ENCODE measurements around the gene LRRC75A. TPM values are rescaled to one million over a fixed set of nuclear protein-coding genes. Genes with fewer than 3 reads are reported as not detected.
"Not testable (repeated sequence)": the region's sequence is repeated elsewhere in the genome, so short reads cannot be mapped to it uniquely, and the experiment has no call there.

LRRC75A gene
- total RNA-seq, 1 donor from 2014 or later: 6.2 TPM

DNA sequence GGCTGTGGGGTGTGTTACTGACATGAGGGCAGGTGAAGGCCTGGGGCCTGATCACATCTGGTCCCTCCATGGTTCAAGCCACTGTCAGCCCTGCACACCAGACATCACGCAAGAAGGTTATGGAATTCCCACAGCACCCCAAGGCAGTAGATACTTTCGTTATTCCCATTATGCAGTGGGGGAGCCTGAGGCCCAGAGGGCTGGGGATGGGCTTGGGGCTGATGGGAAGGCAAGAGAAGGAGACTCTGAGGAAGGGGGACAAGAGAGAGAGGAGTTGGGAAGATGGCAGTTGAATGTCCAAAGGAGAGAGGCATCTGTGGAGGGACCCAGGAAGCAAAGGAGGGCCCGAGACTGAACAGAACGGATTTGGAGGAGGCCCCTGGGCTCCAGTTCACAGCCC lies 42.0 kb downstream of the LRRC75A start:
- DNase-seq: no peak

DNA sequence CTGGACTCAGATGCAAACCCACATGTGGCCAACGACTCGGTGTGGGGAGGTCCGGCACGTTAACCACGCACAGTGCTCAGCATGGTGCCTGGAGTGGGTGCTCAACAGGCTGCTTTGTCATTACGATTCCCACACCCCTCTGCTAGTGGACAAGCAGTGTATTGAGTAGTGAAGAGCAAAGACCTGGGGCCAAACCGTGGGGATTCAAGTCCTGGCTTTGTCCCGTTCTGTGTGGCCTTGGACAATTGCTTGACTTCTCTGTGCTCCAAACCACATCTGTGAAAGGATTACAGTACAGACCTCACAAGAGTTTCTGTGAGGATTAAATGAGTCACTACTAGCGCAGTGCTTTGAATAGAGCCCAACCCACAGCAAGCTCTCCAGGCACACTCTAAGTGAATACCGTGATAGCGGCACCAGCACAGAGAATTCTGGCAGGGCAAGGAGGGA lies 42.8 kb downstream of the LRRC75A start:
- DNase-seq: no peak

GRCh38 chr17:16448490-16448889 lies 43.5 kb downstream of the LRRC75A start:
- no peak for DNase-seq

GRCh38 chr17:16447676-16448075 lies 44.3 kb downstream of the LRRC75A start:
- DNase-seq: no peak

DNA sequence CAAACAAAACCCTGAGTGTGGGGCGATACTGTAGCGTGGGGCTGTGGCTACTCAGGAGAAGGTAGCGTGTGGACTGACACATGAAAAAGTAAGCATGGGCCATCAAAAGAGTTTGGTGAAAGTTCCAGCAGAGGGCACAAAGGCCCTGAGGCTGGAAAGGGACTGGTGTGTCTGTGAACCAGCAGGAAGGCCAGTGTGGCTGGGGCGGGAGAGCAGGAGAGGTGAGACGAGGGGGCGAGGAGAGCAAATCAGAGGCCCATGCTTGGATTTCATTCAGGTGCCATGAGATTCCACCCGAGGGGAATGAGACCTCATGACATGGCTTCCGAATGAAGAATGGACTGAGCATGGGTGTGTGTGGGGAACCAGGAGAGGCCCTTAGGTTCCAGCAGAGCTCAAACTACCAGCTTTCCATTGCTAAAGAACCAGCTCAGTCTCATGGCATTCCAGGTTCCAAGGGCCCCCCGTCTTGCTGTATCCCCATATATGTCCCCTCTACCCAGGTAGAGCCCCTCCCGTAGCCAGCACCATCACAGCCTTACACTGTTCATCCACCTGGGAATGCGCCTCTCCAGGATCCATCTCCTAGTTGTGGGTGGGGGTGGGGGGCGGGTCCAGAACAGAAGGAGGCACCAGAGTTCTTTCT lies 45.5 kb downstream of the LRRC75A start:
- DNase-seq: no peak

- DNase-seq: peak; percentile 66
Observed at GRCh38 chr17:16444258-16444886, 47.6 kb downstream of the LRRC75A start.

- DNase-seq: no peak
Observed at GRCh38 chr17:16443511-16444257, 48.3 kb downstream of the LRRC75A start.

DNA sequence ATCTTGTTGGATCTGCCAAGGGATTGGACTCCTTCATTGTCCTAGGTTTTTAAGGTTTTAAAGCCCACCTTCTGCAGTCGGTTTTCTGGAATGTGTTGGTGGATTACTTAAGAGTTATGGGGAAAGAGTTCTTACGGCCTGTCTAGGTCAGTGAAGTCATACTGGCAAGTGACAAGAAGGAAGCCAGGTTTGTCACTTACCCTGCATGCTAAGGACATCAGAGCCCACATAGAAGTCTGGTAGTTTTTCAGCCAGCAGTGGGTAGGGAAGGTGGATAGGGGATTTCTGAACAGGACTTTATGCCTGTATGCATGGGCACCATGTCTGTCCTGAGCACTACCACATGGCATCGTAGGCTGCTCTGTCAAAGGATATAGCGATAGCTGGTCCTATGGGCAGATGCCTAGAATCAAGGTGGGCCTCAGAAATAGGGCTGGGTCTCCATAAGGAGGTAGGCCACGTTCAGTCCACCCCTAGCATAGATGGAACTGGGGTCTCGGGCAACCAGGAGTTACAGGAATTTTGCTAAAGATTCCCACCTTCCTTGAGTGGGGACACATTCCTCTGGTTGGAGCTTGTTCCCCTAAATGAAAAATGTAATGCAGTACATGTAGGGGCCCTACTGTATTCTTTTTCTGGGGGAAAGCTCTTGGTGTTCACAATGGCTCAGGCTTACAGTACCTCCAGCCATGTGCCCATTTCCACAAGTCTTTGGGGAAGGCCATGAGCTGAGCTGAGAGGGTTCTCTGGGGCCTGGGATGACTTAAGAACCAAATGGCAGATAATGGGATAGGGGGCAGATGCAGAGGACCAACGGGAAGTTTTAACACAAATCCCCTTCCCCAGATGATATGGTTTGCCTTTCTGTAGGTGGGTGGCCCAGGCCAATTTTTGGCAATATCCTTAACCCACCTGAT lies 49.1 kb downstream of the LRRC75A start:
- DNase-seq: no peak

DNA sequence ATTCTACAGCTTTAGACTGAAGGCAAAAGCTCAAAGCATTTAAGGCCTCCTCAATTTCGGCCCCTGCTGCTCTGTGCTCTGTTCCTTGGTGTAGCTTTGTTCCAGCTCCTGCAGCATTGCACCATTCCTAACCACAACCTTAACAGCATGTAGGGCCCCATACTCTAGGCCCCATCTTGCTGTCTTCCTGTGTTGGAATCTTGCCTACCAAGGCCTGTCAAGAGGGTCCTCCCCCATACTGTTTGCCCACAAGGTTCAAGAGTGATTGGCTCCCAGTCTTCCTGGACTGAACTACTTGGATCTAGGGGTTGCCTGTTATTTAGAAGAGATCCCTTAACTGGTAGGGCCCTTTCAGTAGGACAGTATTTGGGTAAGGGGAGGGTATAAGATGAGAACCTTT lies 49.9 kb downstream of the LRRC75A start:
- DNase-seq: no peak

GRCh38 chr17:16440901-16441629 lies 50.9 kb downstream of the LRRC75A start:
- no peak for DNase-seq

GRCh38 chr17:16440354-16440753 lies 51.6 kb downstream of the LRRC75A start:
- DNase-seq: not testable (repeated sequence)

GRCh38 chr17:16439811-16440351 lies 52.1 kb downstream of the LRRC75A start:
- no peak for DNase-seq

- DNase-seq: peak; percentile 25
Observed at GRCh38 chr17:16439303-16439791, 52.6 kb downstream of the LRRC75A start.

GRCh38 chr17:16438557-16439302 lies 53.3 kb downstream of the LRRC75A start:
- peak; percentile 100 for DNase-seq

- DNase-seq: no peak
Observed at GRCh38 chr17:16438173-16438556, 53.8 kb downstream of the LRRC75A start.

DNA sequence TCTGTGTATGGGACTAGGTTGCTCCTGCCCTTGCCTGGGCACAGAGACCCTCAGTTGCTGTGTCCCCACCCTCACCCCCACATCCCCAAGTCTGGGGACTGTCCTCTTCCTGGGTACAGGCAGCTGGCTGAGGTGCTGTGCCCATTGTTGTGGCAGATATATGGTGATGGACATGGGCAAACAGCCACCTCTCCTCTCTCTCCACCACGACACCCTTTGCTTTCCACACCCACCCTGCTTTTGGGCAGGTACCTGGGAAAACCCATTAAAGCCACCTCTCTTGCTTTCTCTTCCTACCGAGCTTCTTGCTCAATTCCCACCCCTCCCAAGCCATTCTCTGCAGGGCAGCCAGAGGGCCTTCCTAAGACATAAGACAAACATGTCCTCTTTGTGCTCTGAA lies 54.9 kb downstream of the LRRC75A start:
- DNase-seq: no peak

GRCh38 chr17:16435925-16436886 lies 55.8 kb downstream of the LRRC75A start:
- no peak for DNase-seq

- no peak for DNase-seq
Observed at GRCh38 chr17:16434662-16435061, 57.3 kb downstream of the LRRC75A start.

DNA sequence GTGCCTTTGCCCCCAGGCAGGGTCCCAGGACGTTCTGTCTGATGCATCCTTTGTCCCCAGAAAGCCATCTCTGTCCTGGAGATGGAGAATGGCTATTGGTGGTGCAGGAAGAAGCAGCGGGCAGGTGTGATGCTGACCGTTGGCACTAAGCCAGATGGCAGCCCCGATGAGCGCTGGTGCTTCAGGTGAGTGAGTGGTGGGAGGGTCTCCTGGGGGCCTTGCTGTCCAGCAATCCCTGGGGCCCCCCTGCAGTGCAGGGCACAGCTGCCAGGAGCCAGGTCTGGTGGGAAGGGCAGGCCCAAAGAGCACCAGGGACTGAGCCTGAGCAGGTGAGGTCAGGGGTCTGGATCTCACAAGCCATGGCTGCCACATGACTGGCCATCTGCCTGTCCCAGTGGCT lies 58.5 kb downstream of the LRRC75A start:
- no peak for DNase-seq

All from tongue (tissue), 2 donors.